Endodermal cell (in vitro differentiated cells): Measurements from ENCODE around the gene LGALS14. TPM values are rescaled to one million over a fixed set of nuclear protein-coding genes. Genes with fewer than 3 reads are reported as not detected.

Experiments
- DNase-seq: peaks from one replicate; pipeline ENCODE4 v3.0.0-alpha.2; 2017
- H3K27ac ChIP-seq: 2 replicates; pipeline ENCODE4 v1.5.1; 2013; ENCODE audit warnings: mild to moderate bottlenecking, low read depth, low read length, moderate library complexity
- H3K27me3 ChIP-seq: 2 replicates; pipeline ENCODE4 v1.6.1; 2013; ENCODE audit warnings: mild to moderate bottlenecking, low read length, moderate library complexity; ENCODE audit not compliant: insufficient read depth, control insufficient read depth, poor library complexity, severe bottlenecking
- H3K36me3 ChIP-seq: 2 replicates; pipeline ENCODE4 v1.7.0; 2013; ENCODE audit warnings: mild to moderate bottlenecking, low read length, moderate library complexity; ENCODE audit not compliant: control insufficient read depth, insufficient read depth
- H3K4me1 ChIP-seq: one replicate; pipeline ENCODE4 v1.7.0; 2013; ENCODE audit warnings: low read length; ENCODE audit not compliant: control insufficient read depth, insufficient read depth
- H3K4me3 ChIP-seq: 2 replicates; pipeline ENCODE4 v1.5.1; 2013; ENCODE audit warnings: mild to moderate bottlenecking, low read length, moderate library complexity
- H3K9ac ChIP-seq: 2 replicates; pipeline ENCODE4 v1.6.1; 2013; ENCODE audit warnings: mild to moderate bottlenecking, low read length, moderate library complexity; ENCODE audit not compliant: poor library complexity, severe bottlenecking; ENCODE audit errors: extremely low read depth
- H3K9me3 ChIP-seq: 2 replicates; pipeline ENCODE4 v1.6.1; 2013; ENCODE audit warnings: mild to moderate bottlenecking, low read length, moderate library complexity; ENCODE audit not compliant: control insufficient read depth
- H3K27ac Mint-ChIP-seq: 2 replicates; pipeline ENCODE4 v1.8.0; 2020; ENCODE audit warnings: mixed read lengths
- H3K27me3 Mint-ChIP-seq: 2 replicates; pipeline ENCODE4 v1.8.0; 2021; ENCODE audit warnings: mild to moderate bottlenecking, mixed read lengths; ENCODE audit not compliant: insufficient read depth
- H3K36me3 Mint-ChIP-seq: 2 replicates; pipeline ENCODE4 v1.8.0; 2020; ENCODE audit warnings: low read depth, mixed read lengths
- H3K4me1 Mint-ChIP-seq: 2 replicates; pipeline ENCODE4 v1.8.0; 2020; ENCODE audit warnings: mixed read lengths
- H3K4me3 Mint-ChIP-seq: 2 replicates; pipeline ENCODE4 v1.8.0; 2020; ENCODE audit warnings: mild to moderate bottlenecking, moderate library complexity, mixed read lengths
- H3K9me3 Mint-ChIP-seq: 2 replicates; pipeline ENCODE4 v1.8.0; 2020; ENCODE audit warnings: mild to moderate bottlenecking, mixed read lengths
- CTCF ChIP-seq: fragments of 200-600 bp; sonication (generic); conservative IDR thresholded peaks from 2 replicates; pipeline ENCODE4 v1.5.0; 2021; ENCODE audit warnings: antibody characterized with exemption, mild to moderate bottlenecking
- WGBS, 2 experiments: methylation state at CpG; one replicate each; pipeline versions ENCODE4 v1.1.5 to v1.1.7; 2013; ENCODE audit warnings: missing lambda C conversion rate in 2 of 2, mixed read lengths in 1 of 2; ENCODE audit not compliant: insufficient coverage in 1 of 2, insufficient read length in 1 of 2; 5-methylcytosine and 5-hydroxymethylcytosine counted together
- total RNA-seq, 2 donors: library from RNA; stranded (reverse); fragmentation: NEBNext Ultra II Directional in 1 of 2; extraction: Animal tissue kit (Norgen Biotek cat#: 25700) in 1 of 2; gene quantifications; 2 replicates in 1 of 2; 3 replicates in 1 of 2; pipeline ENCODE4 v1.2.1, GENCODE V29; 2021

Gene LGALS14
- total RNA-seq, 2 donors from 2014 or later, result not detected

- Mint-ChIP-seq H3K4me1 (no peaks in the 10 kb centered on the region), H3K9me3 (peaks cover under 1% of the 10 kb centered on the region), H3K27me3 (peaks cover 28% of the 10 kb centered on the region), H3K36me3 (no peaks in the 10 kb centered on the region), H3K27ac (no peak overlapping the region), H3K4me3 (no peak overlapping the region)
- H3K9ac ChIP-seq, result no peak overlapping the region
- no peak overlapping the region for H3K4me3 ChIP-seq
- H3K9me3 ChIP-seq, result no peaks in the 10 kb centered on the region
- H3K36me3 ChIP-seq, result no peaks in the 10 kb centered on the region
- H3K27me3 ChIP-seq, result peaks cover 40% of the 10 kb centered on the region
- H3K27ac ChIP-seq, result no peak overlapping the region
- TF ChIP-seq CTCF, result no peak
- DNase-seq, result no peak
- H3K4me1 ChIP-seq, result no peaks in the 10 kb centered on the region
Measured at GRCh38 chr19:39725995-39726394, 21.7 kb downstream of the LGALS14 start.

GRCh38 chr19:39727070-39727800, 23.0 kb downstream of the LGALS14 start:
- no peaks in the 10 kb centered on the region for H3K36me3 ChIP-seq
- Mint-ChIP-seq H3K4me3 (no peak overlapping the region), H3K4me1 (no peaks in the 10 kb centered on the region), H3K9me3 (no peaks in the 10 kb centered on the region), H3K36me3 (no peaks in the 10 kb centered on the region), H3K27ac (no peak overlapping the region), H3K27me3 (peaks cover 29% of the 10 kb centered on the region)
- DNase-seq, result no peak
- no peaks in the 10 kb centered on the region for H3K4me1 ChIP-seq
- 80 to 81% methylated on average over 9 to 10 of the region's 10 CpGs for WGBS, 2 experiments
- peaks cover 37% of the 10 kb centered on the region for H3K27me3 ChIP-seq
- no peak overlapping the region for H3K27ac ChIP-seq
- no peak for TF ChIP-seq CTCF
- H3K9ac ChIP-seq, result no peak overlapping the region
- no peaks in the 10 kb centered on the region for H3K9me3 ChIP-seq
- H3K4me3 ChIP-seq, result no peak overlapping the region

GRCh38 chr19:39728040-39728439, 23.8 kb downstream of the LGALS14 start:
- H3K27me3 ChIP-seq, result peaks cover 31% of the 10 kb centered on the region
- H3K9me3 ChIP-seq, result no peaks in the 10 kb centered on the region
- Mint-ChIP-seq H3K4me3 (no peak overlapping the region), H3K27ac (no peak overlapping the region), H3K27me3 (peaks cover 22% of the 10 kb centered on the region), H3K36me3 (no peaks in the 10 kb centered on the region), H3K9me3 (no peaks in the 10 kb centered on the region), H3K4me1 (no peaks in the 10 kb centered on the region)
- no peaks in the 10 kb centered on the region for H3K36me3 ChIP-seq
- 87 to 92% methylated on average over 2 to 6 of the region's 6 CpGs for WGBS, 2 experiments
- H3K27ac ChIP-seq, result no peak overlapping the region
- no peaks in the 10 kb centered on the region for H3K4me1 ChIP-seq
- TF ChIP-seq CTCF, result no peak
- no peak overlapping the region for H3K4me3 ChIP-seq
- H3K9ac ChIP-seq, result no peak overlapping the region
- DNase-seq, result no peak
